Sigmoid colon (tissue), 7 donors: Measurements from ENCODE around the gene TCEAL3. TPM values are rescaled to one million over a fixed set of nuclear protein-coding genes. Genes with fewer than 3 reads are reported as not detected.
A peak's percentile ranks its signal among the peaks of the same experiment; 100 is the strongest.

Experiments
- DNase-seq: peaks from one replicate; pipeline ENCODE4 v3.0.0-alpha.2; 2019
- H3K27ac ChIP-seq, 4 donors: fragments of 200-600 bp; sonication (generic); one replicate each; pipeline ENCODE4 v1.5.1; 2016 to 2019; ENCODE audit warnings: mild to moderate bottlenecking in 1 of 4
- H3K27me3 ChIP-seq, 3 donors: fragments of 200-600 bp; sonication (generic); one replicate each; pipeline ENCODE4 v1.5.1; 2019; ENCODE audit warnings: mild to moderate bottlenecking in 1 of 3
- H3K36me3 ChIP-seq, 4 donors: fragments of 200-600 bp; sonication (generic); one replicate each; pipeline ENCODE4 v1.5.1; 2016 to 2019
- H3K4me1 ChIP-seq, 4 donors: fragments of 200-600 bp; sonication (generic); one replicate each; pipeline ENCODE4 v1.5.1; 2017 to 2019
- H3K4me3 ChIP-seq, 4 donors: fragments of 200-600 bp; sonication (generic); one replicate each; pipeline ENCODE4 v1.5.1; 2017 to 2019; ENCODE audit warnings: mild to moderate bottlenecking in 2 of 4, moderate library complexity in 1 of 4
- H3K9me3 ChIP-seq, 4 donors: fragments of 200-600 bp in 3 of 4; sonication (generic) in 3 of 4; one replicate each; pipeline versions ENCODE4 v1.5.1 to v1.6.1; 2013 to 2019
- EP300 ChIP-seq, 4 donors: sonication (generic); formaldehyde crosslinking; IDR thresholded peaks; one replicate each; pipeline ENCODE4 v1.6.1; 2017; ENCODE audit warnings: antibody characterized with exemption in 4 of 4
- POLR2A ChIP-seq, 2 donors: fragments of 450-650 bp; IDR thresholded peaks; one replicate each; pipeline ENCODE4 v1.6.1; 2016; ENCODE audit warnings: antibody characterized with exemption in 2 of 2, mild to moderate bottlenecking in 2 of 2, moderate library complexity in 2 of 2
- POLR2AphosphoS5 ChIP-seq, 4 donors: sonication (generic); formaldehyde crosslinking; IDR thresholded peaks; one replicate each; pipeline ENCODE4 v1.6.1; 2017; ENCODE audit warnings: antibody characterized with exemption in 4 of 4
- WGBS, 2 donors: extraction: QIAGEN DNeasy Blood & Tissue Kit; methylation state at CpG; one replicate each; pipeline ENCODE4 v1.1.7; 2013; 5-methylcytosine and 5-hydroxymethylcytosine counted together
- intact Hi-C: fragments of 100-400 bp; cut with DNase I; formaldehyde crosslinking; loops from one replicate; pipeline ENCODE4 v1.15.1; 2023
- polyA plus RNA-seq, 3 donors: library from polyadenylated mRNA; stranded (reverse); fragments of 200-250 nt; gene quantifications; one replicate each; pipeline ENCODE4 v1.2.3, GENCODE V29; 2013
- total RNA-seq, 4 donors: library from RNA; depleted of rRNA; stranded (reverse); fragments of >200 nt; gene quantifications; one replicate each; pipeline ENCODE4 v1.1.0, GENCODE V29; 2016
- TF ChIP-seq, protein P1 (sequence below), 4 experiments: fragments of 450-650 bp in 3 of 4; fragments of 200-600 bp in 1 of 4; IDR thresholded peaks; one replicate each; pipeline ENCODE4 v1.5.1; 2016 to 2019; ENCODE audit warnings: antibody characterized with exemption in 4 of 4, mild to moderate bottlenecking in 3 of 4, moderate library complexity in 2 of 4
- donor health status: healthy with polysubstance abuse.
- donor health status: Bipolar disorder and iron deficiency.
- donor health status: healthy.

The TCEAL3 gene
- total and polyA plus RNA-seq, 7 donors = 13.9 to 68.3 (median 55.3) TPM

- TF ChIP-seq POLR2AphosphoS5 (IDR thresholded peaks at IDR 0.05) (no peak), EP300 (IDR thresholded peaks at IDR 0.05) (no peak), POLR2A (IDR thresholded peaks at IDR 0.05) (no peak)
- TF ChIP-seq, protein P1, sequence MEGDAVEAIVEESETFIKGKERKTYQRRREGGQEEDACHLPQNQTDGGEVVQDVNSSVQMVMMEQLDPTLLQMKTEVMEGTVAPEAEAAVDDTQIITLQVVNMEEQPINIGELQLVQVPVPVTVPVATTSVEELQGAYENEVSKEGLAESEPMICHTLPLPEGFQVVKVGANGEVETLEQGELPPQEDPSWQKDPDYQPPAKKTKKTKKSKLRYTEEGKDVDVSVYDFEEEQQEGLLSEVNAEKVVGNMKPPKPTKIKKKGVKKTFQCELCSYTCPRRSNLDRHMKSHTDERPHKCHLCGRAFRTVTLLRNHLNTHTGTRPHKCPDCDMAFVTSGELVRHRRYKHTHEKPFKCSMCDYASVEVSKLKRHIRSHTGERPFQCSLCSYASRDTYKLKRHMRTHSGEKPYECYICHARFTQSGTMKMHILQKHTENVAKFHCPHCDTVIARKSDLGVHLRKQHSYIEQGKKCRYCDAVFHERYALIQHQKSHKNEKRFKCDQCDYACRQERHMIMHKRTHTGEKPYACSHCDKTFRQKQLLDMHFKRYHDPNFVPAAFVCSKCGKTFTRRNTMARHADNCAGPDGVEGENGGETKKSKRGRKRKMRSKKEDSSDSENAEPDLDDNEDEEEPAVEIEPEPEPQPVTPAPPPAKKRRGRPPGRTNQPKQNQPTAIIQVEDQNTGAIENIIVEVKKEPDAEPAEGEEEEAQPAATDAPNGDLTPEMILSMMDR (IDR thresholded peaks at IDR 0.05) = no peak
- intact Hi-C loops = loop anchor here (2.0 kb wide), 1 partner anchor 20 kb away; the partner anchor contains the start of gene TCEAL1
- H3K4me1 ChIP-seq = no peaks in the 10 kb centered on the region
- H3K4me3 ChIP-seq = peak overlapping the region; percentile 60 to 76 (median 72)
- no peak for DNase-seq
- no peaks in the 10 kb centered on the region for H3K27me3 ChIP-seq
- H3K9me3 ChIP-seq = no peaks in the 10 kb centered on the region
- 21 to 42% methylated on average over 21 of the region's 21 CpGs for WGBS, 2 donors
- peak overlapping the region; percentile 90 to 95 (median 90) for H3K27ac ChIP-seq
- no peaks in the 10 kb centered on the region for H3K36me3 ChIP-seq
These were observed 672 bp downstream of the TCEAL3 start for GRCh38 chrX:103608306-103608963.

GRCh38 chrX:103610282-103610681 lies 2.5 kb downstream of the TCEAL3 start:
- no peak for DNase-seq
- Histone ChIP-seq H3K36me3 (no peaks in the 10 kb centered on the region), H3K9me3 (no peaks in the 10 kb centered on the region), H3K4me3 (no peak overlapping the region), H3K27me3 (no peaks in the 10 kb centered on the region), H3K27ac (no peak overlapping the region), H3K4me1 (no peaks in the 10 kb centered on the region)
- WGBS, 2 donors = 53 to 80% methylated on average over 1 of the region's 1 CpG
- intact Hi-C loops = no loop called here
- TF ChIP-seq EP300 (IDR thresholded peaks at IDR 0.05) (no peak), POLR2AphosphoS5 (IDR thresholded peaks at IDR 0.05) (no peak), POLR2A (IDR thresholded peaks at IDR 0.05) (no peak)

DNA sequence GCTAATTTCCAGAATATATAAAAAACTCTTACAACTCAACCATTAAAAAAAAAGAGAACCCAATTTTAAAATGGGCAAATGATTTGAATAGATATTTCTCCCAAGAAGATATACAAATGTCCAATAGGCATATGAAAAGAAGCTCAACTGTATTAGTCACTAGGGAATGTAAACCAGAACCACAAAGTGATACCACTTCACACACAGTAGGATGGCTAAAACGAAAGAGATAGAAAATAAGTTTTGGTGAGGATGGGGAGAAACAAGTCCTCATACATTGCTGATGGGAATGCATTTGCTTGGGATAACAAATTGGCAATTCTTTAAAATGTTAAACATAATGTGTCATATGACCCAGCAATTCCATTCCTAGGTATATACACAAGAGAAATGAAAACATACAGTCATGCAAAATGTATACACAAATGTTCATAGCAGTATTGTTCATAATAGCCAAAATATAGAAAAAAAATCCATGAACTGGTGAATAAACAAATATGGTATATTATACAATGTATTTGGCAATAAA lies 5.7 kb downstream of the TCEAL3 start:
- Histone ChIP-seq H3K27ac (no peak overlapping the region), H3K36me3 (no peaks in the 10 kb centered on the region), H3K4me1 (no peaks in the 10 kb centered on the region), H3K9me3 (no peaks in the 10 kb centered on the region), H3K27me3 (no peaks in the 10 kb centered on the region), H3K4me3 (no peak overlapping the region)
- DNase-seq = no peak
- intact Hi-C loops = no loop called here
- TF ChIP-seq, protein P1 (IDR thresholded peaks at IDR 0.05) = no peak
- TF ChIP-seq POLR2AphosphoS5 (IDR thresholded peaks at IDR 0.05) (no peak), POLR2A (IDR thresholded peaks at IDR 0.05) (no peak), EP300 (IDR thresholded peaks at IDR 0.05) (no peak)
- 83 to 86% methylated on average over 1 of the region's 1 CpG for WGBS, 2 donors

GRCh38 chrX:103614999-103615398 lies 7.2 kb downstream of the TCEAL3 start:
- no peaks in the 10 kb centered on the region for H3K9me3 ChIP-seq
- no peaks in the 10 kb centered on the region for H3K4me1 ChIP-seq
- H3K4me3 ChIP-seq = no peak overlapping the region
- H3K27ac ChIP-seq = no peak overlapping the region
- intact Hi-C loops = no loop called here
- DNase-seq = no peak
- 89 to 100% methylated on average over 1 of the region's 1 CpG for WGBS, 2 donors
- no peak for TF ChIP-seq POLR2A (IDR thresholded peaks at IDR 0.05)
- TF ChIP-seq POLR2AphosphoS5 (IDR thresholded peaks at IDR 0.05) = no peak
- TF ChIP-seq, protein P1 (IDR thresholded peaks at IDR 0.05) = no peak
- no peak for TF ChIP-seq EP300 (IDR thresholded peaks at IDR 0.05)
- no peaks in the 10 kb centered on the region for H3K27me3 ChIP-seq
- no peaks in the 10 kb centered on the region for H3K36me3 ChIP-seq

DNA sequence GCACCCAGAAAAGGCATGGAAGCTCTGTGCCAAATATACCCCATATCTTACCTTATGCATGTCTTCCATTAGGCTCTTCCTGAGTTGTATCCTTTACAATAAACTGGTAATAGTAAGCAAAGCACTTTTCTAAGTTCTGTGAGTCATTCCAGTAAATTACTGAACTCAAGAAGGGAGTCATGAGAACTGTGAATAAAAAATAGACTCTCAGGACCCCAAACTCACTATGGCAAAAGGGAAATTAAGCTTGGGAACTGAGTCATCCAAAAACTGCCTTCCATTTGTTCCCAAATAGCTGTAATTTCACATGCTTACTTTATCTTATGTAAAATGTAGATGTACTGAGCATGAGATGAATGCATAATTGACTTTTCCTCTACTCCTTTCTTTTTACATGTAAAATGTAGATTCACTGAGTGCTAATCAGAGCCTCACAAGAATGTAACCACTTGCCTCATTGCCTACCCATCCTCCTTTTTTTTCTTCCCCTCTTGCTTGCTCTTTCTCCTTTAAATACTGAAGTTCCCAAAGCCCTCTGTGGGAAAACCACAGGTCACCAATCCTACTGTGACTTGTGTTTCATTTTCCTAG lies 8.1 kb downstream of the TCEAL3 start:
- DNase-seq = no peak
- Histone ChIP-seq H3K4me3 (no peak overlapping the region), H3K27ac (no peak overlapping the region), H3K27me3 (no peaks in the 10 kb centered on the region), H3K9me3 (no peaks in the 10 kb centered on the region), H3K4me1 (no peaks in the 10 kb centered on the region), H3K36me3 (no peaks in the 10 kb centered on the region)
- TF ChIP-seq EP300 (IDR thresholded peaks at IDR 0.05) (no peak), POLR2AphosphoS5 (IDR thresholded peaks at IDR 0.05) (no peak), POLR2A (IDR thresholded peaks at IDR 0.05) (no peak)
- TF ChIP-seq, protein P1 (IDR thresholded peaks at IDR 0.05) = no peak
- intact Hi-C loops = no loop called here
